ENCODE measurements around the gene ABCB9. TPM values are rescaled to one million over a fixed set of nuclear protein-coding genes. Genes with fewer than 3 reads are reported as not detected.

Gene ABCB9
- total RNA-seq, 1 experiment from 2014 or later: 4.6 TPM

DNA sequence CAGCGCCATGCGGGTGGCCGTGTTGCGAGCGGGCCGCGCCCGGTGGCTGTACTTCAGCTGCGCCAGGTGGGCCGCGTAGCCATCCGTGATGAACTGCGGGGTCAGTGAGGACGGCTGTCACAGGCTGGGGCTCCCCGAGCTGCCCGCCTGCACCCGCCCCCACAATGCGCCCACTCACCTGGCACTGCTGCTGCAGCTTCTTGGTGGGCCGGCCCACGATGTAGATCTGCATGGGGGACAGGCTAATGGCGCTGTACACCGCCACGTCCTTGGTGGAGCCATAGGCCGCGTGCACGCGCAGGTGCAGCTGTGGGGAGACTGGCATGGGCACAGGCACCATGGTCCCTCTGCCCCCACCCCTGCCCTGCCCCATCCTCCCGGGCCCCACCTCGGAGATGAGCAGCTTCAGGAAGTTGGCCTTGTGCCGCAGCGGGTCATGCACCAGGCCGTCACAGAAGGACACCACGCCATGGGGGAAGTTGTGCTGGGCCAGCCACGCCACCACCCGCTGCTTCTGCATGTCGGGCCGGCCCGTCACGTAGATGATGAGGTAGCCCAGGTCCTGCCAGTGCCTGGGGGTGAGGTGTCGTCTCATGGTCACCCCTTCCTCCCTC, 20.1 kb upstream of the ABCB9 start:
- H3K23ac ChIP-seq (ENCODE audit: insufficient read length, low read depth, low read length): no peak overlapping the region
- H3K14ac ChIP-seq (ENCODE audit: insufficient read depth, low read length): no peak overlapping the region
- no peaks in the 10 kb centered on the region for H3K79me2 ChIP-seq (ENCODE audit: insufficient read depth, low read length)
- H3K27ac ChIP-seq (ENCODE audit: insufficient read length, low read depth, low read length): no peak overlapping the region
- no peak overlapping the region for H2AFZ ChIP-seq (ENCODE audit: low read length)
- no peak for DNase-seq
- H4K91ac ChIP-seq (ENCODE audit: insufficient read length, low read depth, low read length): no peak overlapping the region
- no peak overlapping the region for H3K9ac ChIP-seq (ENCODE audit: extremely low read depth, insufficient read length, low read length)
- no peak overlapping the region for H2BK12ac ChIP-seq (ENCODE audit: insufficient read length, low read depth, low read length)
- no peak overlapping the region for H2BK5ac ChIP-seq (ENCODE audit: insufficient read length, low read length)
- H3K4me1 Mint-ChIP-seq: peaks cover 5 to 24% of the 10 kb centered on the region in 2 experiments; a peak in 3 of 4 replicates
- WGBS (ENCODE audit: extremely low coverage, insufficient read length, low lambda C conversion rate): no CpG with 5 or more reads among the region's 40 CpGs
- no peak overlapping the region for H4K5ac ChIP-seq (ENCODE audit: insufficient read length, low read depth, low read length)
- no peak overlapping the region for H4K8ac ChIP-seq (replicated peaks; ENCODE audit: insufficient read length, low read depth, low read length)
- TF ChIP-seq CTCF (conservative IDR thresholded peaks at IDR 0.05): no peak
- no peaks in the 10 kb centered on the region for H3K27me3 ChIP-seq (ENCODE audit: insufficient read depth, low read length)
- H2AK5ac ChIP-seq (ENCODE audit: insufficient read length, low read length): no peak overlapping the region
- H3K36me3 Mint-ChIP-seq (ENCODE audit: insufficient read depth in 1 of 3, low read depth in 3 of 3): peaks cover 0 to 15% (median 8%) of the 10 kb centered on the region in 3 experiments; a peak in 3 of 7 replicates
- H3K56ac ChIP-seq (ENCODE audit: insufficient read length, low read depth, low read length): no peak overlapping the region
- H3K27me3 Mint-ChIP-seq (ENCODE audit: low read depth): no peaks in the 10 kb centered on the region
- peaks cover 5% of the 10 kb centered on the region; the same call in 1 of the 2 replicates for H3K4me1 ChIP-seq (ENCODE audit: insufficient read depth, low read length)
- H3K23me2 ChIP-seq (ENCODE audit: insufficient read length, low read depth, low read length, poor library complexity, severe bottlenecking): peaks cover under 1% of the 10 kb centered on the region
- no peak overlapping the region for H2BK120ac ChIP-seq (ENCODE audit: low read depth, low read length, poor library complexity, severe bottlenecking)
- H3K4me3 Mint-ChIP-seq: no peak overlapping the region
- no peak overlapping the region for H2BK15ac ChIP-seq (ENCODE audit: low read depth, low read length)
- no peak overlapping the region for H2BK20ac ChIP-seq (ENCODE audit: low read depth, low read length, poor library complexity, severe bottlenecking)
- H3K27ac Mint-ChIP-seq: no peak overlapping the region
- H3K79me1 ChIP-seq (ENCODE audit: insufficient read depth, low read depth, low read length, poor library complexity, severe bottlenecking): no peaks in the 10 kb centered on the region
- no peak overlapping the region for H3K4me2 ChIP-seq (ENCODE audit: insufficient read depth, insufficient read length, low read length)
- H3K9me3 Mint-ChIP-seq: no peaks in the 10 kb centered on the region
- H3K4ac ChIP-seq (ENCODE audit: low read depth, low read length): no peak overlapping the region
- H3K9me3 ChIP-seq (ENCODE audit: control insufficient read depth, low read depth, low read length): no peaks in the 10 kb centered on the region
- H3K18ac ChIP-seq (ENCODE audit: insufficient read length, low read depth, low read length): no peak overlapping the region
- H4K20me1 ChIP-seq (ENCODE audit: control insufficient read depth, insufficient read depth, insufficient read length): no peaks in the 10 kb centered on the region
- no peak overlapping the region for H3T11ph ChIP-seq (ENCODE audit: low read length)
